ENCODE measurements around the gene NTN4.

- no peak for TF ChIP-seq CTCF (IDR thresholded peaks at IDR 0.05)
- no peak for TF ChIP-seq POLR2AphosphoS5 (IDR thresholded peaks at IDR 0.05; ENCODE audit: low read depth, low read length)
- TF ChIP-seq EP300 (IDR thresholded peaks at IDR 0.05; ENCODE audit: borderline replicate concordance in 1 of 2, low read depth in 1 of 2, low read length in 1 of 2) = no peak
- TF ChIP-seq TAF1 (IDR thresholded peaks at IDR 0.05; ENCODE audit: borderline replicate concordance, low read depth, low read length) = no peak
- no peak for TF ChIP-seq JUND (IDR thresholded peaks at IDR 0.05)
Observed at GRCh38 chr12:95701275-95701674, 89.3 kb downstream of the NTN4 start.
